Measurements from ENCODE around the gene FBN2.

FBN2 gene

GRCh38 chr5:128538000-128538249 is at the start of gene FBN2:
FBN2 (minus strand) TSS chr5:128538245; CDS start chr5:128537603, 642 bp downstream.
- DNase-seq (ENCODE audit: low read depth): no peak

GRCh38 chr5:128587275-128587674 is 49.2 kb upstream of the FBN2 start:
- no peak for DNase-seq (ENCODE audit: low read depth)

- DNase-seq (ENCODE audit: low read depth): no peak
Observed at GRCh38 chr5:128586848-128587247, 48.8 kb upstream of the FBN2 start.

GRCh38 chr5:128579639-128580038 is 41.6 kb upstream of the FBN2 start:
- DNase-seq (ENCODE audit: low read depth): no peak

GRCh38 chr5:128579093-128579492 is 41.0 kb upstream of the FBN2 start:
- DNase-seq (ENCODE audit: low read depth): no peak

GRCh38 chr5:128574041-128574440 is 36.0 kb upstream of the FBN2 start:
- DNase-seq (ENCODE audit: low read depth): no peak

GRCh38 chr5:128572930-128573319 is 34.9 kb upstream of the FBN2 start:
- no peak for DNase-seq (ENCODE audit: low read depth)

- no peak for DNase-seq (ENCODE audit: low read depth)
Observed at GRCh38 chr5:128572051-128572929, 34.2 kb upstream of the FBN2 start.

GRCh38 chr5:128566178-128566577 is 28.1 kb upstream of the FBN2 start:
- DNase-seq (ENCODE audit: low read depth): no peak

- no peak for DNase-seq (ENCODE audit: low read depth)
Observed at GRCh38 chr5:128559300-128560297, 21.6 kb upstream of the FBN2 start.

- DNase-seq (ENCODE audit: low read depth): no peak
Observed at GRCh38 chr5:128553747-128554146, 15.7 kb upstream of the FBN2 start.

GRCh38 chr5:128551476-128551875 is 13.4 kb upstream of the FBN2 start:
- DNase-seq (ENCODE audit: low read depth): no peak

GRCh38 chr5:128549496-128549895 is 11.5 kb upstream of the FBN2 start:
- no peak for DNase-seq (ENCODE audit: low read depth)

GRCh38 chr5:128546658-128547281 is 8.7 kb upstream of the FBN2 start:
- DNase-seq (ENCODE audit: low read depth): no peak

- DNase-seq (ENCODE audit: low read depth): no peak
Observed at GRCh38 chr5:128541385-128541784, 3.3 kb upstream of the FBN2 start.

GRCh38 chr5:128539038-128539429 is 989 bp upstream of the FBN2 start:
- no peak for DNase-seq (ENCODE audit: low read depth)

- no peak for DNase-seq (ENCODE audit: low read depth)
Observed at GRCh38 chr5:128538250-128539037, 399 bp upstream of the FBN2 start.

- DNase-seq (ENCODE audit: low read depth): no peak
Observed at GRCh38 chr5:128537221-128537999, 635 bp downstream of the FBN2 start.

- DNase-seq (ENCODE audit: low read depth): no peak
Observed at GRCh38 chr5:128536254-128537220, 1.5 kb downstream of the FBN2 start.

- DNase-seq (ENCODE audit: low read depth): no peak
Observed at GRCh38 chr5:128535251-128535650, 2.8 kb downstream of the FBN2 start.
